ENCODE data around the gene LPCAT2. TPM values are rescaled to one million over a fixed set of nuclear protein-coding genes. Genes with fewer than 3 reads are reported as not detected.

Gene LPCAT2
- total RNA-seq, 1 experiment from 2014 or later, result 25.2 TPM

DNA sequence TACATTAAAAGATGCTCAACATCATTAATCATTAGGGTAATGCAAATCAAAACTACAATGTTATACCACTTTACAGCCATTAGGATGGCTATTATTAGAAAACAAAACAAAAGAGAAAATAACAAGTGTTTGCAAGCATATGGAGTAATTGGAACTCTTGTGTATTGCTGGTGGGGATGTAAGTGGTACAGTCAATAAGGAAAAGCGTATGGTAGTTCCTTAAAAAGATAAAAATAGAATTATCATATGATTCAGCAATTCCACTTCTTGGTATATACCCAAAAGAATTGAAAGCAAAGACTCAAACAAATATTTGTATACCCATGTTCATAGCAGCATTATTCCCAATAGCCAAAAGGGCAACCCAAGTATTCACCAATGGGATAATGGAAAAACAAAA, 56.2 kb downstream of the LPCAT2 start:
- ChIA-PET CTCF (no interaction called here), POLR2A (no interaction called here)
- DNase-seq, result no peak
- no peak overlapping the region for H3K4me3 ChIP-seq (ENCODE audit: low read depth, low read length)
- no peaks in the 10 kb centered on the region for H3K9me3 Mint-ChIP-seq (ENCODE audit: unreplicated experiment)
- H3K36me3 ChIP-seq (ENCODE audit: control insufficient read depth, insufficient read depth, low read length), result no peaks in the 10 kb centered on the region
- H3K4me1 ChIP-seq, result no peaks in the 10 kb centered on the region
- intact Hi-C loops (cut with micrococcal nuclease; ENCODE audit: unreplicated experiment), result no loop called here
- H3K4me1 Mint-ChIP-seq (ENCODE audit: low read depth, unreplicated experiment), result no peaks in the 10 kb centered on the region
- H3K36me3 Mint-ChIP-seq (ENCODE audit: insufficient read depth, unreplicated experiment), result no peaks in the 10 kb centered on the region
- H3K27ac Mint-ChIP-seq (ENCODE audit: unreplicated experiment), result no peak overlapping the region
- no TSS peak for BruUV-seq (replicated peaks)
- no peaks in the 10 kb centered on the region for H3K9me3 ChIP-seq
- no peaks in the 10 kb centered on the region for H3K27me3 Mint-ChIP-seq (ENCODE audit: insufficient read depth, unreplicated experiment)
- TF ChIP-seq, protein P1, sequence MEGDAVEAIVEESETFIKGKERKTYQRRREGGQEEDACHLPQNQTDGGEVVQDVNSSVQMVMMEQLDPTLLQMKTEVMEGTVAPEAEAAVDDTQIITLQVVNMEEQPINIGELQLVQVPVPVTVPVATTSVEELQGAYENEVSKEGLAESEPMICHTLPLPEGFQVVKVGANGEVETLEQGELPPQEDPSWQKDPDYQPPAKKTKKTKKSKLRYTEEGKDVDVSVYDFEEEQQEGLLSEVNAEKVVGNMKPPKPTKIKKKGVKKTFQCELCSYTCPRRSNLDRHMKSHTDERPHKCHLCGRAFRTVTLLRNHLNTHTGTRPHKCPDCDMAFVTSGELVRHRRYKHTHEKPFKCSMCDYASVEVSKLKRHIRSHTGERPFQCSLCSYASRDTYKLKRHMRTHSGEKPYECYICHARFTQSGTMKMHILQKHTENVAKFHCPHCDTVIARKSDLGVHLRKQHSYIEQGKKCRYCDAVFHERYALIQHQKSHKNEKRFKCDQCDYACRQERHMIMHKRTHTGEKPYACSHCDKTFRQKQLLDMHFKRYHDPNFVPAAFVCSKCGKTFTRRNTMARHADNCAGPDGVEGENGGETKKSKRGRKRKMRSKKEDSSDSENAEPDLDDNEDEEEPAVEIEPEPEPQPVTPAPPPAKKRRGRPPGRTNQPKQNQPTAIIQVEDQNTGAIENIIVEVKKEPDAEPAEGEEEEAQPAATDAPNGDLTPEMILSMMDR (IDR thresholded peaks at IDR 0.05; ENCODE audit: insufficient read depth in 1 of 2, low read depth in 1 of 2, low read length in 1 of 2, severe bottlenecking in 1 of 2, unreplicated experiment in 1 of 2), result no peak
- no peak overlapping the region for H3K4me3 Mint-ChIP-seq (ENCODE audit: unreplicated experiment)
- no peaks in the 10 kb centered on the region for H3K27me3 ChIP-seq (replicated peaks; ENCODE audit: control insufficient read depth, insufficient read depth, low read length)

DNA sequence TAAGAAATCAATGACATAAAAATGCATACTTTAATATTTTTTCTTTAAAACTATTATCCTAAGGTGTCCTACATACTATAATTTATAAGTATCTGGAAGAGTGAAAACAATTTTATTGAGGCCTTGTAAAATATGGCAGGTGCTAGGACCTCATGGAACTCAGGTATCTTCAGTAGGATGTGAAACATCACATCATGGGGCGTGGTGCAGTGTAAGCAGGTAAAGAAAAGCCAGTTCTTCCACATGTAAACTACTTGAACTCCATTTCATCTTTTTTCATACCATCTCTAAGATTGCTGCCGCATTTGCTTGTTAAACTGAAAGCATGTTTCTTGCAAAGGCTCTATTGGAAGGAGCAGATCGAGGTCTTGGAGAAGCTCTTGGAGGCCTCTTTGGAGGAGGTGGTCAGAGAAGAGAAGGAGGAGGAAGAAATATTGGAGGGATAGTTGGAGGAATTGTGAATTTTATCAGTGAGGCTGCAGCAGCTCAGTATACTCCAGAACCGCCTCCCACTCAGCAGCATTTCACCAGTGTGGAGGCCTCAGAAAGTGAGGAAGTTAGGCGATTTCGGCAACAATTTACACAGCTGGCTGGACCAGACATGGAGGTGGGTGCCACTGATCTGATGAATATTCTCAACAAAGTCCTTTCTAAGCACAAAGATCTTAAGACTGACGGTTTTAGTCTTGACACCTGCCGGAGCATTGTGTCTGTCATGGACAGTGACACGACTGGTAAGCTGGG, 57.7 kb downstream of the LPCAT2 start, which contains the start of gene CAPNS2:
TSS of gene CAPNS2 (plus strand) at position 253 of the 744 bp plus-strand sequence. CDS start at position 326, 73 bp downstream.
- Mint-ChIP-seq H3K36me3 (ENCODE audit: insufficient read depth, unreplicated experiment) (no peaks in the 10 kb centered on the region), H3K27ac (ENCODE audit: unreplicated experiment) (no peak within 1 kb of the TSS), H3K9me3 (ENCODE audit: unreplicated experiment) (no peaks in the 10 kb centered on the region), H3K4me1 (ENCODE audit: low read depth, unreplicated experiment) (no peaks in the 10 kb centered on the region), H3K4me3 (ENCODE audit: unreplicated experiment) (no peak within 1 kb of the TSS), H3K27me3 (ENCODE audit: insufficient read depth, unreplicated experiment) (no peaks in the 10 kb centered on the region)
- Histone ChIP-seq H3K4me3 (ENCODE audit: low read depth, low read length) (no peak within 1 kb of the TSS), H3K36me3 (ENCODE audit: control insufficient read depth, insufficient read depth, low read length) (no peaks in the 10 kb centered on the region), H3K27me3 (replicated peaks; ENCODE audit: control insufficient read depth, insufficient read depth, low read length) (no peaks in the 10 kb centered on the region), H3K4me1 (no peaks in the 10 kb centered on the region), H3K9me3 (no peaks in the 10 kb centered on the region)
- DNase-seq, result no peak
- intact Hi-C loops (cut with micrococcal nuclease; ENCODE audit: unreplicated experiment), result no loop called here
- TF ChIP-seq, protein P1 (IDR thresholded peaks at IDR 0.05; ENCODE audit: insufficient read depth in 1 of 2, low read depth in 1 of 2, low read length in 1 of 2, severe bottlenecking in 1 of 2, unreplicated experiment in 1 of 2), result no peak
- BruUV-seq (replicated peaks), result no TSS peak
- POLR2A ChIA-PET, result no interaction called here
- CTCF ChIA-PET, result no interaction called here

DNA sequence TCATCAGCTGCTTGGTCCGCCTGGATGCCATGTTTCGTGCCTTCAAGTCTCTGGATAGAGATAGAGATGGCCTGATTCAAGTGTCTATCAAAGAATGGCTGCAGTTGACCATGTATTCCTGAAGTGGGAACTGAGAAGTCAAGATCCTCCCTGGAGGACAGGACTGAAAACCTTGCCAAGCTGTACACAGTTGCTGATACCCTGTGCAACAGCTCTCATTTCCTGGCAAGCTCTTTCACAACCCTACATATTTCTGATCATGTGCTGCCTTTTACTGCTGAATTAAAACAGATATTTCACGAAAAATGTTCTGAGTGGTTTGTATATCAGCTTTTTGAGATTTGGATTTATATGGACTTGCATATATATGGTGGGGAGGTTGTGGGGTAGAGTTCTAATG, 58.5 kb downstream of the LPCAT2 start:
- Histone ChIP-seq H3K4me1 (no peaks in the 10 kb centered on the region), H3K36me3 (ENCODE audit: control insufficient read depth, insufficient read depth, low read length) (no peaks in the 10 kb centered on the region), H3K4me3 (ENCODE audit: low read depth, low read length) (no peak overlapping the region), H3K9me3 (no peaks in the 10 kb centered on the region), H3K27me3 (replicated peaks; ENCODE audit: control insufficient read depth, insufficient read depth, low read length) (no peaks in the 10 kb centered on the region)
- Mint-ChIP-seq H3K27me3 (ENCODE audit: insufficient read depth, unreplicated experiment) (no peaks in the 10 kb centered on the region), H3K27ac (ENCODE audit: unreplicated experiment) (no peak overlapping the region), H3K36me3 (ENCODE audit: insufficient read depth, unreplicated experiment) (no peaks in the 10 kb centered on the region), H3K9me3 (ENCODE audit: unreplicated experiment) (no peaks in the 10 kb centered on the region), H3K4me3 (ENCODE audit: unreplicated experiment) (no peak overlapping the region), H3K4me1 (ENCODE audit: low read depth, unreplicated experiment) (no peaks in the 10 kb centered on the region)
- BruUV-seq (replicated peaks), result no TSS peak
- ChIA-PET POLR2A (no interaction called here), CTCF (no interaction called here)
- no peak for DNase-seq
- TF ChIP-seq, protein P1 (IDR thresholded peaks at IDR 0.05; ENCODE audit: insufficient read depth in 1 of 2, low read depth in 1 of 2, low read length in 1 of 2, severe bottlenecking in 1 of 2, unreplicated experiment in 1 of 2), result no peak
- intact Hi-C loops (cut with micrococcal nuclease; ENCODE audit: unreplicated experiment), result no loop called here
